Neural cell (in vitro differentiated cells): ENCODE measurements around the gene APBB2.

Experiments used
- RAD21 ChIP-seq: fragments of 450-650 bp; conservative IDR thresholded peaks from 2 replicates; pipeline ENCODE4 v1.6.1; 2014; ENCODE audit warnings: antibody characterized with exemption, mild to moderate bottlenecking, moderate library complexity
- TF ChIP-seq, protein P1 (sequence below): fragments of 450-650 bp; IDR thresholded peaks from 2 replicates; pipeline ENCODE4 v1.5.1; 2014; ENCODE audit warnings: antibody characterized with exemption, mild to moderate bottlenecking, moderate library complexity; ENCODE audit not compliant: poor library complexity, severe bottlenecking

- TF ChIP-seq RAD21 = no peak
- TF ChIP-seq, protein P1, sequence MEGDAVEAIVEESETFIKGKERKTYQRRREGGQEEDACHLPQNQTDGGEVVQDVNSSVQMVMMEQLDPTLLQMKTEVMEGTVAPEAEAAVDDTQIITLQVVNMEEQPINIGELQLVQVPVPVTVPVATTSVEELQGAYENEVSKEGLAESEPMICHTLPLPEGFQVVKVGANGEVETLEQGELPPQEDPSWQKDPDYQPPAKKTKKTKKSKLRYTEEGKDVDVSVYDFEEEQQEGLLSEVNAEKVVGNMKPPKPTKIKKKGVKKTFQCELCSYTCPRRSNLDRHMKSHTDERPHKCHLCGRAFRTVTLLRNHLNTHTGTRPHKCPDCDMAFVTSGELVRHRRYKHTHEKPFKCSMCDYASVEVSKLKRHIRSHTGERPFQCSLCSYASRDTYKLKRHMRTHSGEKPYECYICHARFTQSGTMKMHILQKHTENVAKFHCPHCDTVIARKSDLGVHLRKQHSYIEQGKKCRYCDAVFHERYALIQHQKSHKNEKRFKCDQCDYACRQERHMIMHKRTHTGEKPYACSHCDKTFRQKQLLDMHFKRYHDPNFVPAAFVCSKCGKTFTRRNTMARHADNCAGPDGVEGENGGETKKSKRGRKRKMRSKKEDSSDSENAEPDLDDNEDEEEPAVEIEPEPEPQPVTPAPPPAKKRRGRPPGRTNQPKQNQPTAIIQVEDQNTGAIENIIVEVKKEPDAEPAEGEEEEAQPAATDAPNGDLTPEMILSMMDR = no peak
Measured at GRCh38 chr4:40940317-40940741, 274.0 kb downstream of the APBB2 start.
